Hepatocyte (in vitro differentiated cells): Measurements from ENCODE around the gene RPS6KA4. TPM values are rescaled to one million over a fixed set of nuclear protein-coding genes. Genes with fewer than 3 reads are reported as not detected.

Source experiments
- DNase-seq: peaks from one replicate; pipeline ENCODE4 v3.0.0-alpha.2; 2016; ENCODE audit warnings: low spot score
- H2AFZ ChIP-seq: fragments of 200-600 bp; sonication (generic); 2 replicates; pipeline ENCODE4 v1.6.0; 2016; ENCODE audit warnings: antibody characterized with exemption, mild to moderate bottlenecking
- H3K27ac ChIP-seq: fragments of 200-600 bp; sonication (generic); 2 replicates; pipeline ENCODE4 v1.5.1; 2016; ENCODE audit warnings: mild to moderate bottlenecking
- H3K27me3 ChIP-seq: fragments of 200-600 bp; sonication (generic); 2 replicates; pipeline ENCODE4 v1.6.1; 2016
- H3K36me3 ChIP-seq: fragments of 200-600 bp; sonication (generic); replicated peaks from 2 replicates; pipeline ENCODE4 v1.5.1; 2016; ENCODE audit warnings: low read depth; ENCODE audit not compliant: insufficient read depth
- H3K4me1 ChIP-seq: fragments of 200-600 bp; sonication (generic); 2 replicates; pipeline ENCODE4 v1.5.1; 2016; ENCODE audit warnings: mild to moderate bottlenecking, moderate library complexity; ENCODE audit not compliant: insufficient read depth
- H3K4me2 ChIP-seq: fragments of 200-600 bp; sonication (generic); 2 replicates; pipeline ENCODE4 v1.6.0; 2016
- H3K4me3 ChIP-seq: fragments of 200-600 bp; sonication (generic); 2 replicates; pipeline ENCODE4 v1.5.1; 2016; ENCODE audit warnings: mild to moderate bottlenecking
- H3K79me2 ChIP-seq: fragments of 200-600 bp; sonication (generic); 2 replicates; pipeline ENCODE4 v1.6.0; 2017; ENCODE audit warnings: mild to moderate bottlenecking
- H3K9me2 ChIP-seq: fragments of 200-600 bp; sonication (generic); replicated peaks from 2 replicates; pipeline ENCODE4 v1.6.0; 2017; ENCODE audit warnings: mild to moderate bottlenecking; ENCODE audit not compliant: insufficient read depth
- H3K9me3 ChIP-seq: fragments of 200-600 bp; sonication (generic); 2 replicates; pipeline ENCODE4 v1.5.1; 2016; ENCODE audit warnings: low read depth, mild to moderate bottlenecking
- H4K20me1 ChIP-seq: fragments of 200-600 bp; sonication (generic); 2 replicates; pipeline ENCODE4 v1.6.0; 2016; ENCODE audit warnings: mild to moderate bottlenecking; ENCODE audit not compliant: insufficient read depth, poor library complexity, severe bottlenecking
- CTCF ChIP-seq: fragments of 200-600 bp; sonication (generic); IDR thresholded peaks from 2 replicates; pipeline ENCODE4 v1.5.1; 2016; ENCODE audit warnings: antibody characterized with exemption, mild to moderate bottlenecking; ENCODE audit not compliant: poor library complexity
- EZH2 ChIP-seq: fragments of 200-600 bp; sonication (generic); IDR thresholded peaks from 2 replicates; pipeline ENCODE4 v1.6.1; 2016; ENCODE audit warnings: antibody characterized with exemption, mild to moderate bottlenecking, borderline replicate concordance
- EZH2phosphoT487 ChIP-seq: fragments of 200-600 bp; sonication (generic); IDR thresholded peaks from one replicate; pipeline ENCODE4 v1.6.1; 2018; ENCODE audit warnings: antibody characterized with exemption, mild to moderate bottlenecking, low read depth, moderate library complexity; ENCODE audit not compliant: unreplicated experiment, severe bottlenecking
- WGBS: methylation state at CpG from one replicate; pipeline ENCODE4 v1.1.6; 2016; ENCODE audit warnings: low lambda C conversion rate; ENCODE audit errors: missing lambda C conversion rate; 5-methylcytosine and 5-hydroxymethylcytosine counted together
- polyA plus RNA-seq: library from polyadenylated mRNA; unstranded; fragments of >200 nt; fragmentation: Nextera tagmentation; extraction: Ambion mirVana; gene quantifications from 2 replicates; pipeline ENCODE4 v1.2.1, GENCODE V29; 2016
- total RNA-seq: library from RNA; depleted of rRNA; stranded (reverse); fragments of >200 nt; gene quantifications from 2 replicates; pipeline ENCODE4 v1.2.3, GENCODE V29; 2014

The RPS6KA4 gene
- total and polyA plus RNA-seq, 2 experiments from 2014 or later = 35.9 to 44.0 TPM

- H3K27ac ChIP-seq = no peak overlapping the region
Observed at GRCh38 chr11:64330888-64331287, 28.1 kb upstream of the RPS6KA4 start.

GRCh38 chr11:64331569-64332371 is 27.2 kb upstream of the RPS6KA4 start:
- Histone ChIP-seq H3K79me2 (no peaks in the 10 kb centered on the region), H3K27ac (no peak overlapping the region), H3K4me2 (no peak overlapping the region), H3K36me3 (no peaks in the 10 kb centered on the region), H3K9me2 (no peaks in the 10 kb centered on the region), H3K4me1 (peaks cover 5% of the 10 kb centered on the region), H3K9me3 (no peaks in the 10 kb centered on the region), H4K20me1 (no peaks in the 10 kb centered on the region), H3K4me3 (no peak overlapping the region), H2AFZ (no peak overlapping the region), H3K27me3 (no peaks in the 10 kb centered on the region)
- 71% methylated on average over 20 of the region's 20 CpGs for WGBS
- TF ChIP-seq EZH2 (no peak), CTCF (peak; percentile 42)
- DNase-seq = peak; percentile 82

More at GRCh38 chr11:64330888-64331287, 28.1 kb upstream of the RPS6KA4 start:
- Histone ChIP-seq H3K36me3 (no peaks in the 10 kb centered on the region), H3K79me2 (no peaks in the 10 kb centered on the region), H3K4me3 (no peak overlapping the region), H3K4me2 (no peak overlapping the region), H2AFZ (no peak overlapping the region), H3K9me2 (no peaks in the 10 kb centered on the region), H3K9me3 (no peaks in the 10 kb centered on the region), H3K4me1 (peaks cover 5% of the 10 kb centered on the region), H3K27me3 (no peaks in the 10 kb centered on the region), H4K20me1 (no peaks in the 10 kb centered on the region)
- 83% methylated on average over 11 of the region's 11 CpGs for WGBS
- no peak for DNase-seq
- TF ChIP-seq EZH2 = no peak
- TF ChIP-seq CTCF = no peak
- TF ChIP-seq EZH2phosphoT487 = no peak

DNA sequence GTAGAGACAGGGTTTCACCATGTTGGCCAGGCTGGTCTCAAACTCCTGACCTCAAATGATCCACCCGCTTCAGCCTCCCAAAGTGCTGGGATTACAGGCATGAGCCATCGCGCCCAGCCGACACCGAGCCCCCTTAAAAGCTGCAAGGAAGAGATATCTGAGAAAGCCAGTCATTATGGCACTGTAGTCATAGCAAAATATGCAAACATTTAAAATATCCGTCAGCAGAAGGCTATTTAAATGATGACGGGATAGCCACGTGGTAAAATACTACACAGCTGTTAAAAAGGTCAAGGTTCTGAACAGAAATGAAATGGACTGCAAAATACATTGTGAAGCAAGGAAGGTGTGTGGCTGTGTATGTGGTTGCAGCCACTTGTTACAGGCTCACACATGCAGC is 25.4 kb upstream of the RPS6KA4 start:
- no peak overlapping the region for H3K27ac ChIP-seq
- no peaks in the 10 kb centered on the region for H4K20me1 ChIP-seq
- no peak overlapping the region for H3K4me2 ChIP-seq
- H3K9me2 ChIP-seq = no peaks in the 10 kb centered on the region
- H3K9me3 ChIP-seq = no peaks in the 10 kb centered on the region
- WGBS = 95% methylated on average over 8 of the region's 8 CpGs
- H3K4me1 ChIP-seq = peaks cover 5% of the 10 kb centered on the region
- DNase-seq = no peak
- H2AFZ ChIP-seq = no peak overlapping the region
- no peak overlapping the region for H3K4me3 ChIP-seq
- no peaks in the 10 kb centered on the region for H3K79me2 ChIP-seq
- H3K27me3 ChIP-seq = no peaks in the 10 kb centered on the region
- H3K36me3 ChIP-seq = no peaks in the 10 kb centered on the region
- no peak for TF ChIP-seq EZH2
- TF ChIP-seq CTCF = no peak
- TF ChIP-seq EZH2phosphoT487 = no peak
